PC-3 (cell line): ENCODE measurements around the gene CXorf51A.

Source experiments
- CTCF ChIP-seq: fragments of 300-600 bp; sonication (generic); conservative IDR thresholded peaks from 2 replicates; pipeline ENCODE4 v1.5.1; 2017; ENCODE audit warnings: antibody characterized with exemption, low read depth, mild to moderate bottlenecking, low read length
- EZH2 ChIP-seq: fragments of 300-600 bp; sonication (generic); IDR thresholded peaks from one replicate; pipeline ENCODE4 v1.6.1; 2017; ENCODE audit warnings: antibody characterized with exemption, mild to moderate bottlenecking, low read length; ENCODE audit not compliant: unreplicated experiment

GRCh38 chrX:146863566-146863965 is 49.0 kb upstream of the CXorf51A start:
- TF ChIP-seq CTCF (no peak), EZH2 (no peak)
